Activated T-helper 17 cell treated with anti-CD3 and anti-CD28 coated beads, Interleukin-2, amount 50 U/mL, for 72 hours (primary cell): ENCODE results near the gene CDH23. TPM values are rescaled to one million over a fixed set of nuclear protein-coding genes. Genes with fewer than 3 reads are reported as not detected.

Experiments
- ATAC-seq: fragments of 150-1000 bp; cut with Tn5 transposase; replicated peaks from 2 replicates; pipeline ENCODE4 v1.10.0; 2021; ENCODE audit warnings: mild to moderate bottlenecking, moderate library complexity
- H3K27ac Mint-ChIP-seq: one replicate; pipeline ENCODE4 v1.8.0; 2022; ENCODE audit warnings: mixed read lengths
- H3K27me3 Mint-ChIP-seq: one replicate; pipeline ENCODE4 v1.8.0; 2022; ENCODE audit warnings: mixed read lengths
- H3K36me3 Mint-ChIP-seq: one replicate; pipeline ENCODE4 v1.8.0; 2022; ENCODE audit warnings: low read depth, mild to moderate bottlenecking, mixed read lengths
- H3K4me1 Mint-ChIP-seq: one replicate; pipeline ENCODE4 v1.8.0; 2022; ENCODE audit warnings: mixed read lengths
- H3K4me3 Mint-ChIP-seq: one replicate; pipeline ENCODE4 v1.8.0; 2022; ENCODE audit warnings: mild to moderate bottlenecking, mixed read lengths
- H3K9me3 Mint-ChIP-seq: one replicate; pipeline ENCODE4 v1.8.0; 2022; ENCODE audit warnings: mixed read lengths
- total RNA-seq, 2 donors: library from RNA; stranded (reverse); gene quantifications; one replicate each; pipeline ENCODE4 v1.2.3, GENCODE V29; 2022

CDH23 gene
- total RNA-seq, 2 donors from 2014 or later: 0.09 to 16.2 TPM

DNA sequence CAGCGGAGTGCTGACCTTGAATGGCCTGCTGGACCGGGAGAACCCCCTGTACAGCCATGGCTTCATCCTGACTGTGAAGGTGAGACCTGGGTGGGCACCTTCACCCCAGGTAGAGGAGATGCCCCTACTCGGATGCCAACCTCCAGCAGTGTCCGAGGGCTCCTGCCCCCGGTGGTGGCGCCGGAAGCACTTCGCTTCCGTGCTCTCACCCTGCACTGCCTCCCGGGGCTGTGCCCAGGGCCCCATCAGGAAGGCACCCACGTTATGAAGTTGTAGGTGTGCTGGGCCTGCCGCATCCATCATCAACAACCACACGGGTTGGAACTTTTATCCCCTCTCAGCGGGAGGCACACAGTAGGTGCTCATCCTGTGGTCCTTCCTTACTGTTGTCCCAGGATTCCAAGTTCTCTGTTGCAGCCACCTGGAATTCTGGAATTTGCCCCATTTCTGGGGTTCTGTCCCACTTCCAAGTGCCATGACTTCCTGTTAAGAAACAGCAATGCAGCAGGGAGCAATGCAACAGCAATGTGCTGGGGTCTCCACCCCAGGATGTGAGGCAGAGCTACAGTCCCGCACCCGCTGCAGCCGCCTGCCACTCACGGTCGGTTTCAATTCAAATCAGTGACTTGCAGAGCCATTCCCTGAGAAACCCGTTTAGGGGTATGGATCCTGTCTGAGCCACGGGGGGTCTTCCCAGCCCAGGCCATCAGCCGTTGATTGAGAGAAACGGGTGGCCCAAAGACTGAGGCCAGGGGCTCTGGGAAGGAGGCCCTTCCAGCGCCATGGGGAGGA lies 219.0 kb downstream of the CDH23 start:
- H3K36me3 Mint-ChIP-seq: no peaks in the 10 kb centered on the region
- no peak overlapping the region for H3K27ac Mint-ChIP-seq
- H3K4me3 Mint-ChIP-seq: no peak overlapping the region
- peaks cover 12% of the 10 kb centered on the region for H3K27me3 Mint-ChIP-seq
- ATAC-seq: no peak
- H3K9me3 Mint-ChIP-seq: no peaks in the 10 kb centered on the region
- H3K4me1 Mint-ChIP-seq: no peaks in the 10 kb centered on the region

DNA sequence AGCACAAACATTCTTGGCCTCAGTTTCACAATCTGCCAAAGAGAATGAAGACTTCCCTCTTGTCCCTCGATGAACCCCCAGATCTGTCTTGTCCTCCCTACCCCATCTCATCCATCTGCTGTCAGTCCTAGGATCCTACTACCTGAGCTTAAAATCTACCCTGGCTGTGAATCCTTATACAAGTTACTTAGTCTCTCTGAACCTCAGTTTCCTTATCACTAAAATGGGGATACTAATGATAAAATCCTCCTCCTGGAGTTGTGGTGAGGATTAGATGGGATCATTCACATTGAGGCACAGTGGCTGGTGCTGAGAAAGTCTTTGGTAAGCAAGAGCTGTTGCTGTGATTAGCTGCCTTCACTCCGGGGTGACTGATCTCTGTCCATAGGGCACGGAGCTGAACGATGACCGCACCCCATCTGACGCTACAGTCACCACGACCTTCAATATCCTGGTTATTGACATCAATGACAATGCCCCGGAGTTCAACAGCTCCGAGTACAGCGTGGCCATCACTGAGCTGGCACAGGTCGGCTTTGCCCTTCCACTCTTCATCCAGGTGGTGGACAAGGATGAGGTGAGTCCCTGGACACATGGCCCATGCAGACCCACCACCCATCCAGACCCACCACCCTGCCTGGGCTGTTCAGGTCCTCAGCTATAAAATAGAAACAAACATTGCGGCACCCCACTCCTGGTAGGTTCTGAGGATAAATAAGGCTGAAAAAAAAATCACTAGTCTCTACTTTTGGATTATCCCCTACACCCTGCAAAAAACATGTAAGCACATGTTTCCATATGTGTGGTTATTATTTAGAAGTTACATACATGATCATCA lies 220.3 kb downstream of the CDH23 start:
- no peaks in the 10 kb centered on the region for H3K4me1 Mint-ChIP-seq
- H3K27ac Mint-ChIP-seq: no peak overlapping the region
- no peaks in the 10 kb centered on the region for H3K9me3 Mint-ChIP-seq
- no peaks in the 10 kb centered on the region for H3K36me3 Mint-ChIP-seq
- ATAC-seq: no peak
- no peak overlapping the region for H3K4me3 Mint-ChIP-seq
- H3K27me3 Mint-ChIP-seq: peaks cover 10% of the 10 kb centered on the region

- no peaks in the 10 kb centered on the region for H3K9me3 Mint-ChIP-seq
- peaks cover 6% of the 10 kb centered on the region for H3K27me3 Mint-ChIP-seq
- no peak for ATAC-seq
- H3K27ac Mint-ChIP-seq: no peak overlapping the region
- H3K36me3 Mint-ChIP-seq: no peaks in the 10 kb centered on the region
- no peaks in the 10 kb centered on the region for H3K4me1 Mint-ChIP-seq
- H3K4me3 Mint-ChIP-seq: no peak overlapping the region
Observed at GRCh38 chr10:71618176-71618575, 221.5 kb downstream of the CDH23 start.

DNA sequence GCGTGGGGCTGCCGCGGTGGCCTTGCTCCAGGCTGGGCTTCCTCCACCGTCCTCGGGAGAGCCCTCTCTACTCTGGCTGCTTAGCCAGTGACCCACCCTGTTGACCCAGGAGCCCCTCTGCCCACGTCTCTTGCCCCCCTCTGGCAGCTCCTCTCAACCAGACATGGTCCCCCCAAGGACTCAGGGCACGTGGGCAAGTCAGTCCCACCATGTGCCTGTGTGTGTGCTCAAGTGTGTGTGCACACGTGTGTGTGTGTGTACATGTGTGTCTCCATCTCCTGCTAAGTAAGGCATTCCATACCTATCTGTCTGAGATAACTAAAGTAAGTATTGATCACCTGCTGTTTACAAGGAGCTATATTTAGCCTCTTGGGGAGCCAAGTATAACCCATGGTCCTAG lies 221.9 kb downstream of the CDH23 start:
- Mint-ChIP-seq H3K4me1 (no peaks in the 10 kb centered on the region), H3K9me3 (no peaks in the 10 kb centered on the region), H3K4me3 (no peak overlapping the region), H3K36me3 (no peaks in the 10 kb centered on the region), H3K27me3 (peaks cover 3% of the 10 kb centered on the region), H3K27ac (no peak overlapping the region)
- ATAC-seq: no peak

DNA sequence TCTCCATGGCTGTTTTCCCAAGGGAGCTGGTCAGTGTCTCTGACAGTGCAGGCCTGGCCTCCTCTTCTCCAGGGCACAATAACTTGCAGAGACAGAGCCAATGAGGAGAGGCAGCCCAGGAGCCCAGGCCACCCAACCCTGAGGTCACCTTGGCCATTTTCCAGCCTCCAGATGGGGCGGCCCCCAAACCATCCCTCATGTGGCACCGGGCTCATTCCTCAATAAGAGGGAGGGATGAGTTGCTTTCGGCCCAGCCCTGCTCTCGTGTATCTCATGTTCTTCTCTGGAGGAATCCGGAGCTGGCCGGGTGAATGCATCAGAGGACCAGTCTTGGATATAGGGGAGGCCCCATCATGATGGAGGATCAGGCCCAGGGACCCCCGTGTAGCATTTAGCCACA lies 223.9 kb downstream of the CDH23 start:
- Mint-ChIP-seq H3K36me3 (no peaks in the 10 kb centered on the region), H3K27me3 (no peaks in the 10 kb centered on the region), H3K27ac (no peak overlapping the region), H3K4me3 (no peak overlapping the region), H3K9me3 (no peaks in the 10 kb centered on the region), H3K4me1 (no peaks in the 10 kb centered on the region)
- ATAC-seq: no peak

DNA sequence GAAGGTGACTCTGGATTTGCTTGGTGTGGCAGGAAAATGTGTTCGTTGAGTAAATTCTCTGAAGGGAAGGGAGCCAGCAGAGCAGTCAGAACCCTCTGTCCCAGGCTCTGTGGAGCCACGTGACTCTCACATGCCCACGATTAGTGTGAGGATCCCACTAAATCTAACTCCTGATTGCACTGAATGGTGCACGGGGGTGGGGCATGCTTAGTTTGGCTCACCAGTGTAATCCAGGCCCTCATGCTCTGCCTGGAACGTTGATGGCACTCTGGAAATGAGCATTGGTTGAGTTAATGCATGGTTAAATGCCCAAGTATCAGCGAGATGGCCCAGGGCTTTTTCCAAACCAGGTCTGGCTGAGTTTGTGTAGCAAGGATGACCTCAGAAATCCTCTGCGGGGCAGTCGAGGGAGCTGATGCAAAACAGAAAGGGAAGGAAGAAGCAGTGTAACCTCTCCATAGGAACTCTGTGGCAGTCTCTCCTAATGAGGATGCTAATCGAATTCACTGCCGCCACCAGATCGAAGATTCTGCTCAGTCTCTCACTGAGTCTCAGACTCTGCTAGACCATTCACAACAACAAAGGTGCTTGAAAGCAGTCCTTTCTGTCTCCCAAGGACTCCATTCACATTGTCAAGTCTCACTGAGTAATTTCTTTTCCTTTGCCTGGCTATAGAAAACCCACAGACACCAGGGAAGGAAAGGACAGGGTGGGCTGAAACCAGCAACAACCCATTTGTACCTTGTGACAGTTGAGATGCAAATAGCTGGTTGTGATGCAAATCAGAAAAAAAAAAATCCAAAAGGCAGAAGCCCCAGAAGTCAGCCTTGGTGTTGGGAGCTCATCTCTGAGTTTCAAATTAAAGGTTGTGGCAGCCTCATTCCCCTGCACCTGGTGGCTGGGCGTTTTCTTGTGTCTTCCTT lies 224.8 kb downstream of the CDH23 start:
- ATAC-seq: no peak
- Mint-ChIP-seq H3K27me3 (no peaks in the 10 kb centered on the region), H3K36me3 (no peaks in the 10 kb centered on the region), H3K9me3 (no peaks in the 10 kb centered on the region), H3K4me1 (no peaks in the 10 kb centered on the region), H3K27ac (no peak overlapping the region), H3K4me3 (no peak overlapping the region)

- Mint-ChIP-seq H3K27me3 (no peaks in the 10 kb centered on the region), H3K4me1 (no peaks in the 10 kb centered on the region), H3K9me3 (no peaks in the 10 kb centered on the region), H3K4me3 (no peak overlapping the region), H3K36me3 (no peaks in the 10 kb centered on the region), H3K27ac (no peak overlapping the region)
- ATAC-seq: no peak
Observed at GRCh38 chr10:71622154-71622526, 225.4 kb downstream of the CDH23 start.

GRCh38 chr10:71622616-71623015 lies 225.9 kb downstream of the CDH23 start:
- H3K36me3 Mint-ChIP-seq: no peaks in the 10 kb centered on the region
- no peak overlapping the region for H3K4me3 Mint-ChIP-seq
- H3K27ac Mint-ChIP-seq: peak overlapping the region; percentile 15

DNA sequence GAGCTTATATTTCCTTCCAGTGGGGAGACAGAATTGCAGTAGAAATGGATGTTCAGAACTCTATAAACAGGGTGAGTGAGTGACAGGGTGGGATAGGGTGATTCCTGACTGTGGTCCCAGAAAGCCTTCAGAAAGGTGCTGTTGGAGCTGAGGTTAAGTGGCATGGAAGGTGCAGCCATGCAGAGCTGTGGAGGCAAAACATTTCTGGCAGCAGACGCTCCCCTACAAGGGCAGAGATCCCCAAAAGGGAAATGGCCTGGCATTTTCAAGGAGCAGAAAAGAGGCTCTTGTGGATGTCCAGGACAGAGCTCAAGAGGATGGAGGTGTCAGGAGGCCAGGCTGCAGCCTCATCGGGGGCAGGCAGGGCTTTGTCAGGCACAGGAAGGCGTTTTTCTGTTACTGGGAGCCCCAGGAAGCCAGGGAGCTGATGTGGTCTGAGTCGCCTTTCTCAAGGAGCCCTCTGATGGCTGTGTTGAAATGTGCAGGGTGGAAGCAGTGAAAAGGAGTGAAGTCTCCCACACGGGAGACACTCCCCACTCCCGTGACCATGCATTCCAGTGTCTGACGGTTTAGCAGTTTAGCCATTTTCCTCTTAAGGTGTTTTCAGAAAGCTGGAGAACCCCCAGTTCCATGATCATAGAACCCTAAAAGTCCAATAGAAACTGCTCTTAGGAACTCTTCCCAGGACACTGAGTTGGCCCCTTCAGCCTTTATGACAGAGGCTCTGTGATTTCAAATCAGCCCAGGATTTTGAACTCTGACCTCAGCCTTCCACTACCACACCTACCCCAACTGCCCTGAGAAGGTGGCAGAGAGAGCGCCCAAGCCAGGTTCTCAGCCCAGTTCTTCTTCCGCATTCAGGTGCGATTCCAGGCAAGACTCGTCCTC lies 226.6 kb downstream of the CDH23 start:
- Mint-ChIP-seq H3K27ac (peak overlapping the region; percentile 15), H3K4me3 (no peak overlapping the region), H3K36me3 (no peaks in the 10 kb centered on the region), H3K27me3 (no peaks in the 10 kb centered on the region), H3K4me1 (no peaks in the 10 kb centered on the region), H3K9me3 (no peaks in the 10 kb centered on the region)
- no peak for ATAC-seq

More at GRCh38 chr10:71622616-71623015, 225.9 kb downstream of the CDH23 start:
- ATAC-seq: no peak
- Mint-ChIP-seq H3K4me1 (no peaks in the 10 kb centered on the region), H3K27me3 (no peaks in the 10 kb centered on the region), H3K9me3 (no peaks in the 10 kb centered on the region)

DNA sequence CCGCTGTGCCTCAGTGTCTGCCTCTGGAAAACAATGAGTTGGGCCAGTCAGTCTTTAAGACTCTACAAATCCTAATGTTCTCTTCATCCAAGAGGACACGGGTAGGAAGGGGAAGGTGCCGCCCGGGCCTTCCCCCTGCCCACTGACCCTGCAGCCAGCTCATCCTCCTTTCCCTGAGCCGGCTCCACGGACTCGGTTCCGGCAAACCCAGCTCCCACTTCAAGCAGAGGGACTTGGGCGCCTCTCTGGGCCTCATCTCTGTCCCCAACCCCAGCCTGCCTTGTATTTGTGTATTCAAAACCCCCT lies 227.2 kb downstream of the CDH23 start:
- no peaks in the 10 kb centered on the region for H3K9me3 Mint-ChIP-seq
- ATAC-seq: no peak
- H3K27me3 Mint-ChIP-seq: no peaks in the 10 kb centered on the region
- no peaks in the 10 kb centered on the region for H3K4me1 Mint-ChIP-seq
- H3K27ac Mint-ChIP-seq: no peak overlapping the region
- H3K36me3 Mint-ChIP-seq: no peaks in the 10 kb centered on the region
- H3K4me3 Mint-ChIP-seq: no peak overlapping the region

GRCh38 chr10:71625445-71626175 lies 228.9 kb downstream of the CDH23 start:
- H3K27me3 Mint-ChIP-seq: no peaks in the 10 kb centered on the region
- no peak for ATAC-seq
- H3K27ac Mint-ChIP-seq: no peak overlapping the region
- H3K4me3 Mint-ChIP-seq: no peak overlapping the region
- no peaks in the 10 kb centered on the region for H3K4me1 Mint-ChIP-seq
- no peaks in the 10 kb centered on the region for H3K36me3 Mint-ChIP-seq
- H3K9me3 Mint-ChIP-seq: no peaks in the 10 kb centered on the region

DNA sequence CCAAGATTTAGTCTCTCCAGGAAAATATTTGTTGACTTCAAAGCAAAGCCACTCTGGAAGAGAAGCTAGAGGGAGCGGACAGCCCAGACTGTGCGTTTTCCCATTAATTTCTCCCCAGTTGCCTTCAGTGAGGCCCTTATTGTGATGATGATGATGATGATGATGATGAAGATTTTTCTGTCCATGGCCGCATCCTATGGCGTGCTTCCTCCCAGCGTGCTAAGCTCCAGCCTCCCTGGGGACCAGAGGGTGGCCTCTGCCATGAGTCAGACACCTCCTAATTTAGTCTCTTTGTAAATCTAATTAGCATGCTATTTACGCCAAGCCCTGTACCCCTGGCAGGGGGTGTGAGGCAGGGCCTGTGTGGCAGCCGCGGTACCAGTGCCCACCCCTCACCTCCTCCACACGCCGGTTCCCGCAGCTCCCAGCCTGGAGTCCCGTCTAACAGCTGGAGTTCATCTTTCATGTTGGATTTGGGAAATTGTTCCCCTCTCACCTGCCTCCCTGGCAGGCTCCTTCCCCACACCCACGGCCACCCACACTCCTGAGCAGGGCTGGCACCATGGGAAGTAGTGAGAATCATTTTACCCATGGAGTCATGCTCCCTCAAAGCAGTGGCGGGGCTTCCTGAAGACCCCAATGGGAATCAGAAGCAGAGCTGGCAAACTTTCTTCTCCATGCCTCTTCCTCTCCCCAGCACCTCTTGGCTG lies 230.7 kb downstream of the CDH23 start:
- H3K4me1 Mint-ChIP-seq: no peaks in the 10 kb centered on the region
- H3K27ac Mint-ChIP-seq: no peak overlapping the region
- no peaks in the 10 kb centered on the region for H3K36me3 Mint-ChIP-seq
- ATAC-seq: no peak
- H3K9me3 Mint-ChIP-seq: no peaks in the 10 kb centered on the region
- H3K4me3 Mint-ChIP-seq: no peak overlapping the region
- H3K27me3 Mint-ChIP-seq: peaks cover 3% of the 10 kb centered on the region

DNA sequence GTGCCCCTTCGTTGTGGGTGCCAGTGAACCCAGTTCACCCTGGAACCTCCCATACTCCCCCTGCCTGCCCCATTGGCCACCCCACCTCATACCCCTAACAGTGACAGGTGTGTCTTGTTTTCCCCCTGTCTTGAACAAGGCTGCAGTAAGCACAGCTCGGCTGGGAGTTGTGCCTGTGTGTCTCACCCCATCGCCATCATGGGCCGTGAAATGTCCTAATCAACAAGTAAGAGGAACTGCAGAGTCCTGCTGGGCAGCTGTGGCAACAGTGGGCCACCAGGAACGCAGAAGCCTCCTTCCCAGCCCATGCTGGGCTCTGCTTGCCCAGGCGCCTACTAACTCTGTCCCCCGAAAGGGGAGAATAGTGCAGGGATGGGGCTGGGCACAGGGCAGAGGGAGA lies 231.2 kb downstream of the CDH23 start:
- Mint-ChIP-seq H3K36me3 (no peaks in the 10 kb centered on the region), H3K4me1 (no peaks in the 10 kb centered on the region), H3K9me3 (no peaks in the 10 kb centered on the region), H3K27me3 (peaks cover 3% of the 10 kb centered on the region), H3K4me3 (no peak overlapping the region), H3K27ac (no peak overlapping the region)
- ATAC-seq: no peak
